ENCODE measurements around the gene RFX7. TPM values are rescaled to one million over a fixed set of nuclear protein-coding genes. Genes with fewer than 3 reads are reported as not detected.

The RFX7 gene
- total and polyA plus RNA-seq, 2 of the 4 experiments (the other 2 are of a cell fraction): 4.1 to 10.6 TPM

DNA sequence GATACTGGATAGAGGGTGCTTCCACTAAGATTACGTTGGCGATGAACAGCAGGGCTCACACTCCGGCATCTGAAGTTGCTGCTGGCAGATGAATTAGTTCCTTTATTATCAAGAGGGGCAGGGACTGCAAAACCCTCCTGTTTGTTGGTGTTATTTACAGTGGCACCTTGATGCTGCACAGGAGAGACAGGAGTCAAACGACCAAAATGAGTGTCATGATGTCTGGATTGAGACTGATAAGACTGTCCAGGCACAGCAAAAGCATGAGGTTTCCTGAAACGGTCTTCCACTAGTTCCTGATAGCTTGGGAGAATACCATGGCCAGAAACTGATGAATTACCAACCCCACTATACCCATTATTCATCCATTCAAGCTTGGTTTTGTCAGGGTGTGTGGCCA is 149.5 kb downstream of the RFX7 start:
- Histone ChIP-seq H3K36me3 (ENCODE audit: control insufficient read depth, insufficient read depth, low read length) (peaks cover 35% of the 10 kb centered on the region), H3K18ac (ENCODE audit: low read depth, low read length) (no peak overlapping the region), H3K56ac (ENCODE audit: extremely low read depth, insufficient read depth, low read length) (no peak overlapping the region), H2BK120ac (ENCODE audit: low read depth, low read length) (no peak overlapping the region), H3K9ac (ENCODE audit: low read depth, low read length) (no peak overlapping the region), H2BK20ac (ENCODE audit: low read depth, low read length) (no peak overlapping the region), H2AK5ac (ENCODE audit: low read depth, low read length) (no peak overlapping the region), H4K5ac (ENCODE audit: low read depth, low read length) (no peak overlapping the region), H3K27ac (ENCODE audit: insufficient read depth, low read length) (no peak overlapping the region), H3K4me3 (ENCODE audit: insufficient read depth, low read depth, low read length) (no peak overlapping the region), H3K79me1 (ENCODE audit: low read depth in 1 of 2, low read length in 2 of 2) (peaks cover 6 to 8% of the 10 kb centered on the region in 2 experiments; a peak in 2 of 4 replicates), H3K4me1 (ENCODE audit: control insufficient read depth, insufficient read depth, low read length) (no peaks in the 10 kb centered on the region), H3K9me1 (ENCODE audit: insufficient read depth, low read length) (peaks cover 11% of the 10 kb centered on the region; the same call in 1 of the 2 replicates), H4K91ac (ENCODE audit: insufficient read depth, low read depth, low read length) (no peak overlapping the region), H3K23ac (ENCODE audit: low read depth, low read length) (no peak overlapping the region), H4K20me1 (ENCODE audit: insufficient read depth, low read length) (no peaks in the 10 kb centered on the region), H3K4ac (ENCODE audit: low read depth, low read length) (no peak overlapping the region), H2BK15ac (ENCODE audit: low read depth, low read length) (no peak overlapping the region), H2BK5ac (ENCODE audit: low read depth, low read length, poor library complexity, severe bottlenecking) (no peak overlapping the region), H4K8ac (ENCODE audit: low read depth in 2 of 2, low read length in 2 of 2) (no peak overlapping the region), H3K9me3 (ENCODE audit: control insufficient read depth, insufficient read depth, low read length) (no peaks in the 10 kb centered on the region), H3K14ac (replicated peaks; ENCODE audit: low read depth, low read length) (no peak overlapping the region), H2AFZ (replicated peaks; ENCODE audit: low read length, poor library complexity) (no peak overlapping the region), H3K4me2 (ENCODE audit: low read depth, low read length) (no peak overlapping the region), H3K27me3 (ENCODE audit: control insufficient read depth, insufficient read depth, low read length) (no peaks in the 10 kb centered on the region), H2AK9ac (replicated peaks; ENCODE audit: low read depth, low read length, poor library complexity) (no peak overlapping the region)
- in situ Hi-C loops (cut with MboI; ENCODE audit: low sequenced_read_pairs) (no loop called here), dilution Hi-C loops (cut with HindIII; ENCODE audit: low sequenced_read_pairs, unreplicated experiment) (no loop called here), intact Hi-C loops (cut with micrococcal nuclease) (no loop called here)
- ChIA-PET CTCF (no interaction called here), POLR2A (ENCODE audit: unreplicated experiment) (no interaction called here)
- no peak for ATAC-seq (ENCODE audit: low read depth)
- BruUV-seq (replicated peaks): no TSS peak
- 100% methylated on average over 2 of the region's 5 CpGs; no CpG with 5 or more reads in 1 of the 2 experiments for WGBS, 2 experiments (ENCODE audit: extremely low coverage in 2 of 2, insufficient read length in 1 of 2)
- no peak for DNase-seq
- TF ChIP-seq FOS (IDR thresholded peaks at IDR 0.05; ENCODE audit: low read depth, low read length) (no peak), MAZ (IDR thresholded peaks at IDR 0.05; ENCODE audit: borderline replicate concordance, low read depth, low read length) (no peak), RCOR1 (IDR thresholded peaks at IDR 0.05; ENCODE audit: insufficient replicate concordance, low read length) (no peak), CEBPB (IDR thresholded peaks at IDR 0.05; ENCODE audit: low read depth, low read length) (no peak), SMC3 (IDR thresholded peaks at IDR 0.05; ENCODE audit: low read depth, low read length) (no peak), CHD1 (IDR thresholded peaks at IDR 0.05; ENCODE audit: low read depth, low read length) (no peak), MXI1 (IDR thresholded peaks at IDR 0.05; ENCODE audit: borderline replicate concordance, low read depth, low read length) (no peak), RAD21 (IDR thresholded peaks at IDR 0.05; ENCODE audit: low read length) (no peak), RFX5 (IDR thresholded peaks at IDR 0.05; ENCODE audit: low read depth, low read length) (no peak), NFE2L2 (IDR thresholded peaks at IDR 0.05; ENCODE audit: low read depth, low read length) (no peak)
- TF ChIP-seq, protein P1, sequence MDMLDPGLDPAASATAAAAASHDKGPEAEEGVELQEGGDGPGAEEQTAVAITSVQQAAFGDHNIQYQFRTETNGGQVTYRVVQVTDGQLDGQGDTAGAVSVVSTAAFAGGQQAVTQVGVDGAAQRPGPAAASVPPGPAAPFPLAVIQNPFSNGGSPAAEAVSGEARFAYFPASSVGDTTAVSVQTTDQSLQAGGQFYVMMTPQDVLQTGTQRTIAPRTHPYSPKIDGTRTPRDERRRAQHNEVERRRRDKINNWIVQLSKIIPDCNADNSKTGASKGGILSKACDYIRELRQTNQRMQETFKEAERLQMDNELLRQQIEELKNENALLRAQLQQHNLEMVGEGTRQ (IDR thresholded peaks at IDR 0.05; ENCODE audit: low read depth, low read length): no peak
- TF ChIP-seq, protein P2, sequence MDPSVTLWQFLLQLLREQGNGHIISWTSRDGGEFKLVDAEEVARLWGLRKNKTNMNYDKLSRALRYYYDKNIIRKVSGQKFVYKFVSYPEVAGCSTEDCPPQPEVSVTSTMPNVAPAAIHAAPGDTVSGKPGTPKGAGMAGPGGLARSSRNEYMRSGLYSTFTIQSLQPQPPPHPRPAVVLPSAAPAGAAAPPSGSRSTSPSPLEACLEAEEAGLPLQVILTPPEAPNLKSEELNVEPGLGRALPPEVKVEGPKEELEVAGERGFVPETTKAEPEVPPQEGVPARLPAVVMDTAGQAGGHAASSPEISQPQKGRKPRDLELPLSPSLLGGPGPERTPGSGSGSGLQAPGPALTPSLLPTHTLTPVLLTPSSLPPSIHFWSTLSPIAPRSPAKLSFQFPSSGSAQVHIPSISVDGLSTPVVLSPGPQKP (IDR thresholded peaks at IDR 0.05; ENCODE audit: borderline replicate concordance, low read depth, low read length): no peak
- TF ChIP-seq, protein P3, sequence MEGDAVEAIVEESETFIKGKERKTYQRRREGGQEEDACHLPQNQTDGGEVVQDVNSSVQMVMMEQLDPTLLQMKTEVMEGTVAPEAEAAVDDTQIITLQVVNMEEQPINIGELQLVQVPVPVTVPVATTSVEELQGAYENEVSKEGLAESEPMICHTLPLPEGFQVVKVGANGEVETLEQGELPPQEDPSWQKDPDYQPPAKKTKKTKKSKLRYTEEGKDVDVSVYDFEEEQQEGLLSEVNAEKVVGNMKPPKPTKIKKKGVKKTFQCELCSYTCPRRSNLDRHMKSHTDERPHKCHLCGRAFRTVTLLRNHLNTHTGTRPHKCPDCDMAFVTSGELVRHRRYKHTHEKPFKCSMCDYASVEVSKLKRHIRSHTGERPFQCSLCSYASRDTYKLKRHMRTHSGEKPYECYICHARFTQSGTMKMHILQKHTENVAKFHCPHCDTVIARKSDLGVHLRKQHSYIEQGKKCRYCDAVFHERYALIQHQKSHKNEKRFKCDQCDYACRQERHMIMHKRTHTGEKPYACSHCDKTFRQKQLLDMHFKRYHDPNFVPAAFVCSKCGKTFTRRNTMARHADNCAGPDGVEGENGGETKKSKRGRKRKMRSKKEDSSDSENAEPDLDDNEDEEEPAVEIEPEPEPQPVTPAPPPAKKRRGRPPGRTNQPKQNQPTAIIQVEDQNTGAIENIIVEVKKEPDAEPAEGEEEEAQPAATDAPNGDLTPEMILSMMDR (conservative IDR thresholded peaks at IDR 0.05; ENCODE audit: low read depth, low read length): no peak
